Testis (tissue), 2 donors: ENCODE measurements around the gene PMEPA1.

Experiments used
- CTCF ChIP-seq, 3 experiments: fragments of 450-650 bp in 2 of 3; fragments of 200-600 bp in 1 of 3; sonication (generic) in 1 of 3; IDR thresholded peaks; one replicate each; pipeline ENCODE4 v1.5.1; 2016 to 2019; ENCODE audit warnings: antibody characterized with exemption in 3 of 3, mild to moderate bottlenecking in 2 of 3, moderate library complexity in 1 of 3
- POLR2A ChIP-seq: fragments of 450-650 bp; IDR thresholded peaks from one replicate; pipeline ENCODE4 v1.6.1; 2017; ENCODE audit warnings: antibody characterized with exemption, mild to moderate bottlenecking, moderate library complexity

GRCh38 chr20:57625978-57626377 is 83.8 kb downstream of the PMEPA1 start:
- no peak for TF ChIP-seq POLR2A
- no peak for TF ChIP-seq CTCF (IDR thresholded peaks at IDR 0.05)
